ENCODE measurements around the gene FUZ. TPM values are rescaled to one million over a fixed set of nuclear protein-coding genes. Genes with fewer than 3 reads are reported as not detected.

The FUZ gene
- total RNA-seq, 1 donor, result 29.7 TPM

GRCh38 chr19:49761625-49762311 lies 51.3 kb downstream of the FUZ start:
- no peaks in the 10 kb centered on the region for H3K27me3 ChIP-seq (ENCODE audit: insufficient read depth, low read length)
- H3K36me3 ChIP-seq (ENCODE audit: insufficient read depth, low read length), result no peaks in the 10 kb centered on the region
- no peak for DNase-seq (ENCODE audit: insufficient read length, low spot score, missing footprints)
- peak; percentile 17 for TF ChIP-seq CTCF (IDR thresholded peaks at IDR 0.05; ENCODE audit: extremely low read depth, low read depth, low read length)
- peak overlapping the region; percentile 66 for H2AFZ ChIP-seq (ENCODE audit: low read length)
- peaks cover 21% of the 10 kb centered on the region for H3K4me1 ChIP-seq (ENCODE audit: insufficient read depth, low read length)
- H3K9me3 ChIP-seq (ENCODE audit: low read depth, low read length), result no peaks in the 10 kb centered on the region
- no peak overlapping the region for H3K4me3 ChIP-seq (ENCODE audit: insufficient read depth, low read length)
- no peaks in the 10 kb centered on the region for H3K79me2 ChIP-seq (ENCODE audit: insufficient read depth, low read length)
- H4K20me1 ChIP-seq (ENCODE audit: insufficient read depth, low read length), result no peaks in the 10 kb centered on the region
- H3K4me2 ChIP-seq (ENCODE audit: insufficient read depth, low read length), result no peak overlapping the region
- no peak overlapping the region for H3K27ac ChIP-seq (ENCODE audit: low read depth, low read length)

- no peaks in the 10 kb centered on the region for H3K79me2 ChIP-seq (ENCODE audit: insufficient read depth, low read length)
- no peak overlapping the region for H3K27ac ChIP-seq (ENCODE audit: low read depth, low read length)
- H2AFZ ChIP-seq (ENCODE audit: low read length), result peak overlapping the region; percentile 66
- peaks cover 27% of the 10 kb centered on the region for H3K4me1 ChIP-seq (ENCODE audit: insufficient read depth, low read length)
- H3K4me3 ChIP-seq (ENCODE audit: insufficient read depth, low read length), result no peak overlapping the region
- H3K4me2 ChIP-seq (ENCODE audit: insufficient read depth, low read length), result no peak overlapping the region
- no peaks in the 10 kb centered on the region for H3K36me3 ChIP-seq (ENCODE audit: insufficient read depth, low read length)
- H4K20me1 ChIP-seq (ENCODE audit: insufficient read depth, low read length), result no peaks in the 10 kb centered on the region
- DNase-seq (ENCODE audit: insufficient read length, low spot score, missing footprints), result peak; percentile 70
- no peaks in the 10 kb centered on the region for H3K9me3 ChIP-seq (ENCODE audit: low read depth, low read length)
- no peak for TF ChIP-seq CTCF (IDR thresholded peaks at IDR 0.05; ENCODE audit: extremely low read depth, low read depth, low read length)
- no peaks in the 10 kb centered on the region for H3K27me3 ChIP-seq (ENCODE audit: insufficient read depth, low read length)
Measured at GRCh38 chr19:49761249-49761624, 51.9 kb downstream of the FUZ start.

GRCh38 chr19:49758292-49758691 lies 54.8 kb downstream of the FUZ start:
- H3K27ac ChIP-seq (ENCODE audit: low read depth, low read length), result peak overlapping the region; percentile 66
- DNase-seq (ENCODE audit: insufficient read length, low spot score, missing footprints), result peak; percentile 91
- no peaks in the 10 kb centered on the region for H3K36me3 ChIP-seq (ENCODE audit: insufficient read depth, low read length)
- no peak overlapping the region for H3K4me3 ChIP-seq (ENCODE audit: insufficient read depth, low read length)
- H4K20me1 ChIP-seq (ENCODE audit: insufficient read depth, low read length), result no peaks in the 10 kb centered on the region
- H3K4me2 ChIP-seq (ENCODE audit: insufficient read depth, low read length), result peak overlapping the region; percentile 39
- peaks cover 19% of the 10 kb centered on the region for H3K4me1 ChIP-seq (ENCODE audit: insufficient read depth, low read length)
- no peaks in the 10 kb centered on the region for H3K27me3 ChIP-seq (ENCODE audit: insufficient read depth, low read length)
- H3K79me2 ChIP-seq (ENCODE audit: insufficient read depth, low read length), result no peaks in the 10 kb centered on the region
- H3K9me3 ChIP-seq (ENCODE audit: low read depth, low read length), result no peaks in the 10 kb centered on the region
- TF ChIP-seq CTCF (IDR thresholded peaks at IDR 0.05; ENCODE audit: extremely low read depth, low read depth, low read length), result no peak
- H2AFZ ChIP-seq (ENCODE audit: low read length), result peak overlapping the region; percentile 98

Small RNAs within 50 kb of the gene (small RNA-seq; reads per million reads assigned to genes)
- not detected for gene MIR4749
- gene MIR6799, result not detected
- not detected for gene RNU6-841P

Other genes with a start within 250 kb of the FUZ start
- gene NOSIP, start 232.7 kb downstream of the FUZ start, total RNA-seq, result 57.5 and 68.0 TPM in 2 replicates
- under 0.01 and 0.29 TPM in 2 replicates for gene PRRG2, start 232.0 kb downstream of the FUZ start, total RNA-seq
- 2.2 and 2.9 TPM in 2 replicates for gene PRR12, start 222.1 kb downstream of the FUZ start, total RNA-seq
- gene RRAS, start 173.1 kb downstream of the FUZ start, total RNA-seq, result 23.9 and 31.8 TPM in 2 replicates
- 12.1 and 14.8 TPM in 2 replicates for gene SCAF1, start 171.1 kb downstream of the FUZ start, total RNA-seq
- gene IRF3, start 147.4 kb downstream of the FUZ start, total RNA-seq, result 48.5 and 54.2 TPM in 2 replicates
- gene BCL2L12, start 147.4 kb downstream of the FUZ start, total RNA-seq, result 4.4 and 5.1 TPM in 2 replicates
- gene PRMT1, start 136.0 kb downstream of the FUZ start, total RNA-seq, result 199 and 208 TPM in 2 replicates
- gene ADM5, start 123.7 kb downstream of the FUZ start, total RNA-seq, result under 0.01 and 0.29 TPM in 2 replicates
- gene CPT1C, start 122.2 kb downstream of the FUZ start, total RNA-seq, result 10.9 and 17.0 TPM in 2 replicates
- gene TSKS, start 50.0 kb downstream of the FUZ start, total RNA-seq, result not detected in 2 replicates
- gene AP2A1, start 46.3 kb downstream of the FUZ start, total RNA-seq, result 93.1 and 98.1 TPM in 2 replicates
- 19.5 and 20.9 TPM in 2 replicates for gene MED25, start 5.0 kb upstream of the FUZ start, total RNA-seq
- gene PTOV1, start 37.9 kb upstream of the FUZ start, total RNA-seq, result 39.4 and 43.3 TPM in 2 replicates
- gene PNKP, start 54.3 kb upstream of the FUZ start, total RNA-seq, result 42.1 and 43.8 TPM in 2 replicates
- gene AKT1S1, start 64.1 kb upstream of the FUZ start, total RNA-seq, result 13.3 and 13.4 TPM in 2 replicates
- gene TBC1D17, start 64.4 kb upstream of the FUZ start, total RNA-seq, result 21.4 and 26.5 TPM in 2 replicates
- 0.29 and 1.4 TPM in 2 replicates for gene IL4I1, start 83.6 kb upstream of the FUZ start, total RNA-seq
- gene ATF5, start 115.9 kb upstream of the FUZ start, total RNA-seq, result 6.2 and 8.3 TPM in 2 replicates
- 21.2 and 22.8 TPM in 2 replicates for gene NUP62, start 116.2 kb upstream of the FUZ start, total RNA-seq
- under 0.01 TPM in 1 of 2 replicates, not detected in the other for gene SIGLEC11, start 147.9 kb upstream of the FUZ start, total RNA-seq
- gene VRK3, start 212.1 kb upstream of the FUZ start, total RNA-seq, result 24.2 and 30.6 TPM in 2 replicates
- 8.3 and 8.8 TPM in 2 replicates for gene ZNF473, start 212.7 kb upstream of the FUZ start, total RNA-seq